ENCODE results near the gene ACBD6.

DNA sequence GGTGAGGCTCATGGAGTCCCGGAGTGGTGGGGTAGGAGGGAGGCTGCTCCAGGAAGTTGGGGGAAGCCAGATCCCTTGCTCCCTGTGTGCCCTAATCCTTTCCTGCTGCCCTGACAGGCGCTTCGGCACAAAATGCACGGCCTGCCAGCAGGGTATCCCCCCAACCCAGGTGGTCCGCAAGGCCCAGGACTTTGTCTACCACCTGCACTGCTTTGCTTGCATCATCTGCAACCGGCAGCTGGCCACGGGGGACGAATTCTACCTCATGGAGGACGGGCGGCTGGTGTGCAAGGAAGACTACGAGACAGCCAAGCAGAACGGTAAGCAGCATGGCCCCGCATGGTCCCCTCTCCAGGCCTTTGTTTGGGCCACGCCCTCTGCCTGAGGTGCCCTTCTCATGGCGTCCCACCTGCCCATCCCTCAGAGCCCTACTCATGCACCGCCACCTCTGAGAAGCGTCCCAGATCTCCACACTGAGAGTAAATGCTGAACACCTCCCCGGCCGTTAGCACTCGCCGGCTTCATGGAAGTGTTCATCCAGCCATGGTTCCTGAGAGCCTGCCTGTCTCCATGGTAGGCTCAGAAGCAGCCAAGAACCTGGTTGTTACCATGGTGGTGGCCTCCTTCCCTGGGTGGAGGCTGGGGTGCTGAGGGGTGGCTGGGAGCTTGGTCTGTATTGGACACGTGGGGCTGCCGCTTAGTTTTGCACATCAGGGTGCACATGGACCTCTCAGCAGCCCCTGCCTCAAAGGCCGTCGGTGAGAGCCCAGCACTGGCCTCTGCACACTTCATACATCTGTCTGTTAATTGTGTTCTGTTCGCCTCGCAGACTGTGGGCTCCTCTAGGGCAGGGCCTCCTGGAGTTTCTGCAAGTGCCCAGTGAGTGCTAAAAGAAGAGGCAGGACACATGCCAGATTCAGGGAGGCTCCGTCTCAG lies 235.8 kb downstream of the ACBD6 start:
- TF ChIP-seq, protein P1, sequence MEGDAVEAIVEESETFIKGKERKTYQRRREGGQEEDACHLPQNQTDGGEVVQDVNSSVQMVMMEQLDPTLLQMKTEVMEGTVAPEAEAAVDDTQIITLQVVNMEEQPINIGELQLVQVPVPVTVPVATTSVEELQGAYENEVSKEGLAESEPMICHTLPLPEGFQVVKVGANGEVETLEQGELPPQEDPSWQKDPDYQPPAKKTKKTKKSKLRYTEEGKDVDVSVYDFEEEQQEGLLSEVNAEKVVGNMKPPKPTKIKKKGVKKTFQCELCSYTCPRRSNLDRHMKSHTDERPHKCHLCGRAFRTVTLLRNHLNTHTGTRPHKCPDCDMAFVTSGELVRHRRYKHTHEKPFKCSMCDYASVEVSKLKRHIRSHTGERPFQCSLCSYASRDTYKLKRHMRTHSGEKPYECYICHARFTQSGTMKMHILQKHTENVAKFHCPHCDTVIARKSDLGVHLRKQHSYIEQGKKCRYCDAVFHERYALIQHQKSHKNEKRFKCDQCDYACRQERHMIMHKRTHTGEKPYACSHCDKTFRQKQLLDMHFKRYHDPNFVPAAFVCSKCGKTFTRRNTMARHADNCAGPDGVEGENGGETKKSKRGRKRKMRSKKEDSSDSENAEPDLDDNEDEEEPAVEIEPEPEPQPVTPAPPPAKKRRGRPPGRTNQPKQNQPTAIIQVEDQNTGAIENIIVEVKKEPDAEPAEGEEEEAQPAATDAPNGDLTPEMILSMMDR (IDR thresholded peaks at IDR 0.05; ENCODE audit: poor library complexity), result no peak
- TF ChIP-seq EZH2phosphoT487 (IDR thresholded peaks at IDR 0.05; ENCODE audit: low read depth, severe bottlenecking, unreplicated experiment), result no peak

Data from hepatocyte (in vitro differentiated cells).